HEK293T (cell line): ENCODE data around the gene DUOX1.
"Not testable (repeated sequence)": the region's sequence is repeated elsewhere in the genome, so short reads cannot be mapped to it uniquely, and the experiment has no call there.

Experiments
- CTCF ChIA-PET: fragments of 350-600 bp; formaldehyde crosslinking; extraction: SDS; loops from one replicate; lab custom pipeline; 2021; ENCODE audit warnings: antibody characterized with exemption, inconsistent platforms; lab: Yijun Ruan, JAX
- POLR2A ChIA-PET: fragments of 350-600 bp; formaldehyde crosslinking; extraction: SDS; loops from one replicate; lab custom pipeline; 2020; ENCODE audit warnings: antibody characterized with exemption, inconsistent platforms; lab: Yijun Ruan, JAX
- DNase-seq: peaks from one replicate; pipeline ENCODE4 v3.0.0; 2012; ENCODE audit warnings: mixed read lengths; ENCODE audit errors: extremely low spot score
- ARNT ChIP-seq: fragments of 450-650 bp; IDR thresholded peaks from 2 replicates; pipeline ENCODE4 v1.6.1; 2017; ENCODE audit warnings: mild to moderate bottlenecking
- BHLHE40 ChIP-seq: fragments of 450-650 bp; IDR thresholded peaks from 2 replicates; pipeline ENCODE4 v1.6.1; 2016; ENCODE audit warnings: mild to moderate bottlenecking, moderate library complexity, borderline replicate concordance
- CTBP1 ChIP-seq: fragments of 450-650 bp; IDR thresholded peaks from 2 replicates; pipeline ENCODE4 v1.6.1; 2016; ENCODE audit warnings: borderline replicate concordance
- ELF4 ChIP-seq: fragments of 450-650 bp; IDR thresholded peaks from 2 replicates; pipeline ENCODE4 v1.6.1; 2017; ENCODE audit warnings: antibody characterized with exemption
- FOXA1 ChIP-seq: fragments of 450-650 bp; IDR thresholded peaks from 2 replicates; pipeline ENCODE4 v1.6.1; 2016; ENCODE audit warnings: mild to moderate bottlenecking
- FOXK2 ChIP-seq: fragments of 450-650 bp; IDR thresholded peaks from 2 replicates; pipeline ENCODE4 v1.6.1; 2016; ENCODE audit warnings: mild to moderate bottlenecking
- FOXM1 ChIP-seq: fragments of 450-650 bp; IDR thresholded peaks from 2 replicates; pipeline ENCODE4 v1.6.1; 2017; ENCODE audit warnings: mild to moderate bottlenecking, borderline replicate concordance
- HDGF ChIP-seq: fragments of 450-650 bp; IDR thresholded peaks from 2 replicates; pipeline ENCODE4 v1.6.1; 2017; ENCODE audit warnings: antibody characterized with exemption, borderline replicate concordance
- L3MBTL2 ChIP-seq: fragments of 450-650 bp; conservative IDR thresholded peaks from 2 replicates; pipeline ENCODE4 v1.6.1; 2016; ENCODE audit warnings: mild to moderate bottlenecking
- LEF1 ChIP-seq: fragments of 450-650 bp; IDR thresholded peaks from 2 replicates; pipeline ENCODE4 v1.6.1; 2017; ENCODE audit warnings: mild to moderate bottlenecking, borderline replicate concordance
- NFRKB ChIP-seq: fragments of 450-650 bp; IDR thresholded peaks from 2 replicates; pipeline ENCODE4 v1.6.1; 2016; ENCODE audit warnings: mild to moderate bottlenecking, moderate library complexity
- PKNOX1 ChIP-seq: fragments of 450-650 bp; IDR thresholded peaks from 2 replicates; pipeline ENCODE4 v1.6.1; 2016
- SP1 ChIP-seq: fragments of 450-650 bp; IDR thresholded peaks from 2 replicates; pipeline ENCODE4 v1.6.1; 2017
- SUZ12 ChIP-seq: fragments of 450-650 bp; IDR thresholded peaks from 2 replicates; pipeline ENCODE4 v1.6.1; 2016; ENCODE audit warnings: mild to moderate bottlenecking
- TARDBP ChIP-seq: fragments of 450-650 bp; IDR thresholded peaks from 2 replicates; pipeline ENCODE4 v1.6.1; 2016
- ZNF384 ChIP-seq: fragments of 450-650 bp; IDR thresholded peaks from 2 replicates; pipeline ENCODE4 v1.6.1; 2016

The DUOX1 gene

GRCh38 chr15:45132844-45133560, 3.2 kb downstream of the DUOX1 start:
- ChIA-PET CTCF (interaction anchor here (0.7 kb wide), 1 partner anchor 15 kb away, joined by 3 read pairs; no protein-coding TSS in a partner anchor), POLR2A (no interaction called here)
- DNase-seq: no peak
- TF ChIP-seq BHLHE40 (no peak), HDGF (no peak), FOXM1 (no peak), SUZ12 (no peak), ELF4 (no peak), NFRKB (no peak), ZNF384 (no peak), TARDBP (no peak), ARNT (no peak), PKNOX1 (no peak), FOXA1 (no peak), FOXK2 (no peak), LEF1 (no peak), L3MBTL2 (no peak), CTBP1 (no peak)

GRCh38 chr15:45133561-45133920, 3.7 kb downstream of the DUOX1 start:
- CTCF ChIA-PET: no interaction called here
- POLR2A ChIA-PET: no interaction called here
- TF ChIP-seq FOXM1 (no peak), BHLHE40 (no peak)
- DNase-seq: no peak

GRCh38 chr15:45134046-45134445, 4.3 kb downstream of the DUOX1 start:
- ChIA-PET CTCF (no interaction called here), POLR2A (no interaction called here)
- TF ChIP-seq NFRKB (no peak), ELF4 (no peak), BHLHE40 (no peak), PKNOX1 (no peak), ARNT (no peak), ZNF384 (no peak), FOXA1 (no peak), SP1 (no peak), L3MBTL2 (no peak), TARDBP (no peak), FOXK2 (no peak), FOXM1 (no peak), CTBP1 (no peak), HDGF (no peak), SUZ12 (no peak), LEF1 (no peak)
- DNase-seq: no peak

- POLR2A ChIA-PET: no interaction called here
- CTCF ChIA-PET: no interaction called here
- no peak for TF ChIP-seq CTBP1
- no peak for DNase-seq
These were observed 5.1 kb downstream of the DUOX1 start for GRCh38 chr15:45134682-45135604.

- POLR2A ChIA-PET, DNase-seq, CTCF ChIA-PET: not testable (repeated sequence)
These were observed 6.0 kb downstream of the DUOX1 start for GRCh38 chr15:45135705-45136377.

- ChIA-PET POLR2A (no interaction called here), CTCF (no interaction called here)
- TF ChIP-seq L3MBTL2: no peak
- no peak for DNase-seq
These were observed 6.6 kb downstream of the DUOX1 start for GRCh38 chr15:45136378-45136764.

GRCh38 chr15:45137703-45138102, 7.9 kb downstream of the DUOX1 start:
- TF ChIP-seq NFRKB (no peak), FOXA1 (no peak), SP1 (no peak), LEF1 (no peak), BHLHE40 (no peak), FOXK2 (no peak), HDGF (no peak), ZNF384 (no peak), FOXM1 (no peak), CTBP1 (no peak), ARNT (no peak), PKNOX1 (no peak), SUZ12 (no peak), ELF4 (no peak), L3MBTL2 (no peak), TARDBP (no peak)
- DNase-seq: no peak
- ChIA-PET CTCF (no interaction called here), POLR2A (no interaction called here)
